ENCODE measurements around the gene CRYBA4. TPM values are rescaled to one million over a fixed set of nuclear protein-coding genes. Genes with fewer than 3 reads are reported as not detected.

Gene CRYBA4
- total RNA-seq, 1 donor from 2014 or later = 0.46 TPM

DNA sequence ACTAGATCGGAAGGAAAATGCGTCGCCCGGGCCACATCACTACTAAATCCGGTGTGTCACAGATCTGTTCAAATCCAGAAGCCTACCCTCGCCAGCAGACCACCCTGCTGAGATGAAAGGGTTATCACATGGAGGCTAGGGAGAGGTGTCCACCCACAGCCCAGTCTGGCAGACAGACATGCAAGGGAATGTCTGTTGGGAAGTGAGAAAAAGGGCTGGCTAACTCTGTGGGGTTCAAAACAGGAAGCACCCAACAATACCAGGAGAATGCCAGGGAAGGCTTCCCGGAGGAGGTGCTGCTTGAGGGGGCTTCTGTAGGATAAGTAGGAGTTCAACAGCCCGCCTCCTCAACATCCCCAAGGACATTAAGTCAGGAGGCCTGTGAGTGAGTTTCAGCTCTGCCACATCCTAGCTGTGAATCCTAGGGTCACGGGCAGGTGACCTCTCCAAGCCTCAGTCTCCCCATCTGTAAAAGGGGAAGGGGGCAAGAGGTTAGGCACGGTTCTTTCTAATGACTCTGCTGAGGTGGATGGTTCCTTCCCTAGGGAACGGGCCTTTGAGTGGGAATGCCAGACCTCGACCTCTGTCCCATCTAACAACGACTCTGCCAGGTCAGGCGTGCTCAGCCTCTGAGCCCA lies 32.9 kb upstream of the CRYBA4 start:
- Mint-ChIP-seq H3K4me1 (ENCODE audit: unreplicated experiment) (peaks cover 43% of the 10 kb centered on the region), H3K9me3 (ENCODE audit: unreplicated experiment) (no peaks in the 10 kb centered on the region), H3K36me3 (ENCODE audit: low read depth, unreplicated experiment) (peaks cover 6% of the 10 kb centered on the region), H3K27me3 (ENCODE audit: unreplicated experiment) (peaks cover 1% of the 10 kb centered on the region), H3K4me3 (ENCODE audit: unreplicated experiment) (peak overlapping the region; percentile 95), H3K27ac (ENCODE audit: unreplicated experiment) (peak overlapping the region; percentile 37)
- TF ChIP-seq, protein P1, sequence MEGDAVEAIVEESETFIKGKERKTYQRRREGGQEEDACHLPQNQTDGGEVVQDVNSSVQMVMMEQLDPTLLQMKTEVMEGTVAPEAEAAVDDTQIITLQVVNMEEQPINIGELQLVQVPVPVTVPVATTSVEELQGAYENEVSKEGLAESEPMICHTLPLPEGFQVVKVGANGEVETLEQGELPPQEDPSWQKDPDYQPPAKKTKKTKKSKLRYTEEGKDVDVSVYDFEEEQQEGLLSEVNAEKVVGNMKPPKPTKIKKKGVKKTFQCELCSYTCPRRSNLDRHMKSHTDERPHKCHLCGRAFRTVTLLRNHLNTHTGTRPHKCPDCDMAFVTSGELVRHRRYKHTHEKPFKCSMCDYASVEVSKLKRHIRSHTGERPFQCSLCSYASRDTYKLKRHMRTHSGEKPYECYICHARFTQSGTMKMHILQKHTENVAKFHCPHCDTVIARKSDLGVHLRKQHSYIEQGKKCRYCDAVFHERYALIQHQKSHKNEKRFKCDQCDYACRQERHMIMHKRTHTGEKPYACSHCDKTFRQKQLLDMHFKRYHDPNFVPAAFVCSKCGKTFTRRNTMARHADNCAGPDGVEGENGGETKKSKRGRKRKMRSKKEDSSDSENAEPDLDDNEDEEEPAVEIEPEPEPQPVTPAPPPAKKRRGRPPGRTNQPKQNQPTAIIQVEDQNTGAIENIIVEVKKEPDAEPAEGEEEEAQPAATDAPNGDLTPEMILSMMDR (IDR thresholded peaks at IDR 0.05; ENCODE audit: unreplicated experiment) = no peak
- no peak for DNase-seq (ENCODE audit: low spot score)

DNA sequence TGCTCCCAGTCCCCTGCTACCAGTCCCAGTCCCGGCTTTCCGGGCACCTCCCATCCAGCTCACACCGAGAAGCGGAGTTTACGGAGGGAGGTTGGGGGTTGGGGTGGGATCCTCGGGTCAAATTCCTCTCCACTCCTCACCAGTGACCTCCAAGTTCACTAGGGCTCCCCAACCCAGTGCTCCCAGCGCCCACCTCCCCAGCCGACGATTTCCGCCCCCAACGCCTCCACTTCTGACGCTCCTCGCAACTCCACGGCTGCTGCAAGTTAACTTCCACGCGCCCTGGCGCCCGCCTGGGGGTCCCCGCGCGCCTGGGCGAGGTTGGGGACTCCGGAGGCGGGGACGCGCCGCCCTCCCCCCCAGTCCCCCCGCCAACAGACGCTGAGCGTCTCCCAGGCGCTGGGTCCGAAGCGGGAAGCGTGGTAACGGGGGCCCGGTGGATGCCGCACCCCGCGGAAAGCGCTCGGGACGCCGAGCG lies 32.4 kb upstream of the CRYBA4 start:
- no peak overlapping the region for H3K27ac Mint-ChIP-seq (ENCODE audit: unreplicated experiment)
- no peaks in the 10 kb centered on the region for H3K27me3 Mint-ChIP-seq (ENCODE audit: unreplicated experiment)
- H3K4me1 Mint-ChIP-seq (ENCODE audit: unreplicated experiment) = peaks cover 41% of the 10 kb centered on the region
- H3K36me3 Mint-ChIP-seq (ENCODE audit: low read depth, unreplicated experiment) = peaks cover under 1% of the 10 kb centered on the region
- peak overlapping the region; percentile 95 for H3K4me3 Mint-ChIP-seq (ENCODE audit: unreplicated experiment)
- H3K9me3 Mint-ChIP-seq (ENCODE audit: unreplicated experiment) = no peaks in the 10 kb centered on the region
- TF ChIP-seq, protein P1 (IDR thresholded peaks at IDR 0.05; ENCODE audit: unreplicated experiment) = no peak
- peak; percentile 38 for DNase-seq (ENCODE audit: low spot score)

DNA sequence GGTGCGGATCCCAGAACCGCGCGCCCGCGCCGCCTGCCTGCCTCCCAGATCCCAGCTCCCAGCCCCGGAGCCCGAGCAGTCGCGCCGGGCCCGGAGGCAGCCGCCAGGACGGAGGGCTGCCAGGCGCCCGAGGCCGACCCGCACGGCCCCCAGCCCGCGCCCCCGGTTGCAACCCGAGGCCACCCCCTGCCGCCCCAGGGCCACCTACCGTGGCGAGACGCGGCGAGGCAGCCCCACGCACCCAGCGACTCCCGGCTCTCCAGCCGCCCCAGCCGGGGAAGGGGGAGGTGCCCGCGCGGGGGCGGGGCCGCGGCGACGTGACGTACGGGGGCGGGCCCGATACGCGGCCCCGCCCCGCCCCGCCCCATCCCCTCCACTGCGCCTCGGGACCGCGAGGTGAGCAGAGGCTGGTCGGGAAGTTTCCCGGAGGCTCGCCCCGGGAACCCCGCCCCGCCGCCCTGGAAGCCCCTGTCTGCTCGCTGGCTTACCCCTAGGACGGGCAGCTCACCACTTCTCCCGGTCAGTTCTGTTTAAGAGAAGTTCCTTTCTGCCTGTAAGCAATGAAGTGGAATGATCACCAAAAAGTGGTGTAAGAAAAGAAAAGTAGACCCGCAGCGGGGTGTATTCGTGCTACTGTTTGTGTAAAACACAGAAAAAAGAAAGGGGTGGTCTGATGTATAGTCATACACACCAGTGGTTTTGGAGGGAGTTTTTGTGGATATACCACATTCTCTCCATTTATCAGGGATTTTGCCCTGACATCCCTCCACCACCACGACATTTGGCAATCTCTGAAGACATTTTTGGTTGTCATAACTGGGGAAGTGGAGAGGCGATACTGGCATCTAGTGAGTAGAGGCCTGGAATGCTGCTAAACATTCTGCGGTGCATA lies 31.7 kb upstream of the CRYBA4 start, which contains the start of gene TPST2:
Gene TPST2, minus strand, starts transcription at position 288 of the 892 bp plus-strand sequence. CDS start 48,502 bp downstream, outside the sequence.
- H3K27me3 Mint-ChIP-seq (ENCODE audit: unreplicated experiment) = no peaks in the 10 kb centered on the region
- H3K27ac Mint-ChIP-seq (ENCODE audit: unreplicated experiment) = peak within 1 kb of the TSS; percentile 58
- peak within 1 kb of the TSS; percentile 95 for H3K4me3 Mint-ChIP-seq (ENCODE audit: unreplicated experiment)
- H3K4me1 Mint-ChIP-seq (ENCODE audit: unreplicated experiment) = peaks cover 37% of the 10 kb centered on the region
- no peaks in the 10 kb centered on the region for H3K36me3 Mint-ChIP-seq (ENCODE audit: low read depth, unreplicated experiment)
- TF ChIP-seq, protein P1 (IDR thresholded peaks at IDR 0.05; ENCODE audit: unreplicated experiment) = no peak
- H3K9me3 Mint-ChIP-seq (ENCODE audit: unreplicated experiment) = no peaks in the 10 kb centered on the region
- peak; percentile 76 for DNase-seq (ENCODE audit: low spot score)

DNA sequence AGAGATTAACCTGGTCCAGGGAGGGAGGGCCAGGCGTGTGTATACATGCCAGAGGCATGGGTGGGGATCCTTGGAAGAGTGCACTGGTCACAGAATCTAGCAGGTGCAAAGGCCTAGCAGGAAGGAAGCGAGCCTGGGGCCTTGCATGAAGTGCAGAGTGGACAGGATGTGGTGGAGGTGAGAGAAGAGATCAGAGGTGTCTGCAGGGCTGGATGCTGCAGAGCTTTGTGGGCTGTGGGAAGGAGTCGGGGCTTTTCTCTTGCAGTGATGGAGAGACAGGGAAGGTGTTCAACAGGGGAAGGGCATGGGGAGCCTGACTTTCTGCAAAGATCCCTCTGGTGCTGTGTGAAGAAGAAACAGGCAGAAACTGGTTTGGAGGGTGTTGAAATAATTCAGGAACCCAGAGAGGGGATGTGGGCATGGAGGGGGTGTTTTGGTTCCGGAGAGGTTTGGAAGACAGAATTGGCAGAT lies 29.3 kb upstream of the CRYBA4 start:
- no peak overlapping the region for H3K27ac Mint-ChIP-seq (ENCODE audit: unreplicated experiment)
- no peaks in the 10 kb centered on the region for H3K36me3 Mint-ChIP-seq (ENCODE audit: low read depth, unreplicated experiment)
- peaks cover 26% of the 10 kb centered on the region for H3K4me1 Mint-ChIP-seq (ENCODE audit: unreplicated experiment)
- H3K27me3 Mint-ChIP-seq (ENCODE audit: unreplicated experiment) = no peaks in the 10 kb centered on the region
- DNase-seq (ENCODE audit: low spot score) = no peak
- no peaks in the 10 kb centered on the region for H3K9me3 Mint-ChIP-seq (ENCODE audit: unreplicated experiment)
- TF ChIP-seq, protein P1 (IDR thresholded peaks at IDR 0.05; ENCODE audit: unreplicated experiment) = no peak
- H3K4me3 Mint-ChIP-seq (ENCODE audit: unreplicated experiment) = no peak overlapping the region

Measured in endothelial cell (in vitro differentiated cells).